ENCODE results near the gene SYNM. TPM values are rescaled to one million over a fixed set of nuclear protein-coding genes. Genes with fewer than 3 reads are reported as not detected.

Gene SYNM
- total RNA-seq, 1 experiment from 2014 or later = 2.6 TPM

DNA sequence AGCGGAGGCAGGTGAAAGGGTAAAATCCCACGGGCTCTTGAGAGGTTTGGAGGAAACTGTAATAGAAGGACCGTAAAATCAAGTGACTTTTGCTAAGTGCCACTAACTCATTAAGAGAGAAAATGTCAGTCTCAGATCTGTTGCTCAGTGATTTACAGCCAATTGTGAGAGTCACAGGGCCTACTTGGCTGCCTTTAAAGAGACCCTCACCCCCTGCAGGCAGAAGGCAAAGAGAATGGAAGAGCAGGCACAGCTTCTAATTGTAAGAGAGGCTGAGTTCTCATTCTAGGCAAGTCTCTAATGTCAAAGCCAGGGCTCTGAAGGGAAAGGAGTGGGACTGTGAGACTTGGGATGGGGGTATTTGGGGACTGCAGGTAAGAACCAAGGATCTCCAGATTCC, 9.3 kb upstream of the SYNM start:
- H3K27me3 ChIP-seq (replicated peaks; ENCODE audit: insufficient read depth, low read depth, low read length, poor library complexity) = no peaks in the 10 kb centered on the region
- TF ChIP-seq EZH2 (IDR thresholded peaks at IDR 0.05; ENCODE audit: borderline replicate concordance, low read depth, low read length, poor library complexity, severe bottlenecking) = no peak
- TF ChIP-seq, protein P1, sequence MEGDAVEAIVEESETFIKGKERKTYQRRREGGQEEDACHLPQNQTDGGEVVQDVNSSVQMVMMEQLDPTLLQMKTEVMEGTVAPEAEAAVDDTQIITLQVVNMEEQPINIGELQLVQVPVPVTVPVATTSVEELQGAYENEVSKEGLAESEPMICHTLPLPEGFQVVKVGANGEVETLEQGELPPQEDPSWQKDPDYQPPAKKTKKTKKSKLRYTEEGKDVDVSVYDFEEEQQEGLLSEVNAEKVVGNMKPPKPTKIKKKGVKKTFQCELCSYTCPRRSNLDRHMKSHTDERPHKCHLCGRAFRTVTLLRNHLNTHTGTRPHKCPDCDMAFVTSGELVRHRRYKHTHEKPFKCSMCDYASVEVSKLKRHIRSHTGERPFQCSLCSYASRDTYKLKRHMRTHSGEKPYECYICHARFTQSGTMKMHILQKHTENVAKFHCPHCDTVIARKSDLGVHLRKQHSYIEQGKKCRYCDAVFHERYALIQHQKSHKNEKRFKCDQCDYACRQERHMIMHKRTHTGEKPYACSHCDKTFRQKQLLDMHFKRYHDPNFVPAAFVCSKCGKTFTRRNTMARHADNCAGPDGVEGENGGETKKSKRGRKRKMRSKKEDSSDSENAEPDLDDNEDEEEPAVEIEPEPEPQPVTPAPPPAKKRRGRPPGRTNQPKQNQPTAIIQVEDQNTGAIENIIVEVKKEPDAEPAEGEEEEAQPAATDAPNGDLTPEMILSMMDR (conservative IDR thresholded peaks at IDR 0.05; ENCODE audit: low read depth, low read length) = no peak
- no TSS peak for BruUV-seq (replicated peaks)
- no peaks in the 10 kb centered on the region for H3K36me3 ChIP-seq (ENCODE audit: insufficient read depth, low read length, poor library complexity, severe bottlenecking)
- H3K9me3 ChIP-seq (ENCODE audit: low read depth, low read length, poor library complexity, severe bottlenecking) = no peaks in the 10 kb centered on the region
- H3K4me3 ChIP-seq (ENCODE audit: low read depth, low read length, poor library complexity, severe bottlenecking) = no peak overlapping the region
- DNase-seq (ENCODE audit: low spot score) = no peak
- H3K4me1 ChIP-seq (ENCODE audit: insufficient read depth, low read length, poor library complexity, severe bottlenecking) = no peaks in the 10 kb centered on the region
- intact Hi-C loops (cut with micrococcal nuclease; ENCODE audit: unreplicated experiment) = no loop called here
- POLR2A ChIA-PET (ENCODE audit: low non-redundant PET) = no interaction called here
- CTCF ChIA-PET = no interaction called here
- no peak overlapping the region for H3K27ac ChIP-seq (ENCODE audit: low read depth, low read length, poor library complexity, severe bottlenecking)

DNA sequence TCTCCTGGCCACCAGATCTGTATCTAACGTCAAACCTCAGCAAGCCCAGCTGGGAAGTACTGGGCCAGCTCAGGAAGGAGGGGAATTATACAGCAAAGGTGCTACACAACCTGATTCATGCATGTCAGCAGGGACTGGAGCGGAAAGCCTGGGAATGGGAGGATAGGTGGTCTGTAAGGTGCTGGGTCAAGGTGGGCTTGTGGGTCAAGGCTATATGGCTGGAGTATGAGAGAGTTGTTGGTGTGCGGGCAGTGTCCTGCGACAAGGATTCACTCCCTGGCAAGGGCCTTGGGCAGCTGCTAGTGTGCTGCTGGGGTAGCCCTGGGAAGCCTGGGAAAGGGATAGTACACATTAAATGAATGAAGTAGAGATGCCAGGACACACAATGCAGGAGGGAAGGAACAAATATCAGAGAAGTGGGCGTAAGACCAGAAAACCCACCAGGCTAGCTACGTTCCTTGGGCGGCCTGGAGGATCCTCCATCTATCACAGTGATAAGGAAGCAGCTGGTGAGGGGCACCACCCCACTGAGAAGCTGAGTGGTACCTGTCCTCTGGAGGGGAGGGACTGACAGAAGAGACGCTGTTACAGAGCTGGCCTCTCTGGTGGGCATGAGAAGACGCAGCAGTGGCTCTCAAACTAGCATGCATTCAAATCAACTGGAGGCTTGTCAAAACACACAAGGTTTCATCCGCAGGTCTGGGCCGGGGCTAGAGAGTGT, 8.5 kb upstream of the SYNM start:
- ChIA-PET POLR2A (ENCODE audit: low non-redundant PET) (no interaction called here), CTCF (no interaction called here)
- H3K4me3 ChIP-seq (ENCODE audit: low read depth, low read length, poor library complexity, severe bottlenecking) = no peak overlapping the region
- DNase-seq (ENCODE audit: low spot score) = no peak
- H3K36me3 ChIP-seq (ENCODE audit: insufficient read depth, low read length, poor library complexity, severe bottlenecking) = no peaks in the 10 kb centered on the region
- no peaks in the 10 kb centered on the region for H3K9me3 ChIP-seq (ENCODE audit: low read depth, low read length, poor library complexity, severe bottlenecking)
- no peak overlapping the region for H3K27ac ChIP-seq (ENCODE audit: low read depth, low read length, poor library complexity, severe bottlenecking)
- no peaks in the 10 kb centered on the region for H3K4me1 ChIP-seq (ENCODE audit: insufficient read depth, low read length, poor library complexity, severe bottlenecking)
- H3K27me3 ChIP-seq (replicated peaks; ENCODE audit: insufficient read depth, low read depth, low read length, poor library complexity) = no peaks in the 10 kb centered on the region
- BruUV-seq (replicated peaks) = no TSS peak
- no peak for TF ChIP-seq EZH2 (IDR thresholded peaks at IDR 0.05; ENCODE audit: borderline replicate concordance, low read depth, low read length, poor library complexity, severe bottlenecking)
- TF ChIP-seq, protein P1 (conservative IDR thresholded peaks at IDR 0.05; ENCODE audit: low read depth, low read length) = no peak
- intact Hi-C loops (cut with micrococcal nuclease; ENCODE audit: unreplicated experiment) = no loop called here

DNA sequence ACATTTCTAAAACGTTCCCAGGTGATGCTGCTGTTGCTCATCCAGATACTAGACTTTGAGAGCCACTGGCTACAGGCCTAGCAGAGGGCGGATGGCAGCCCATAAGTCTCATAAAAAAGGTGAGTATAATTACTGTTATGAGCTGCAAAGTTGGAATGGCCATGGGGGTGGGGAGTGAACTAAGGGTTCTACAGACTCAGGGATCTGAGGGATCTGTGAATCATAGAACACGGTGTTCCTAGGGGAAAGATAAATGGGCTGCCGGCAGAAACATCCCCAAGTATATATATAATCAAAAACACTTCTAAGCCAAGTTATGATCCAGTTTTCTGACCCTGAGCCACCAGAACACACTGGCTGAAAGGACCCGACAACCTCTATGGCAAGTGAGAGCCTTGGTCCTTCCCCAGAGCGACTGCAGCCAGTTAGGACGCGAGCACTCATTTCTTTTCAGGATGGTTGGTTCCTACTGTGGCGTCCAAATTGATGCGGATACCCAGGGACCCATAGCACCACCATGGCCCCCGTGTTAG, 7.9 kb upstream of the SYNM start:
- TF ChIP-seq, protein P1 (conservative IDR thresholded peaks at IDR 0.05; ENCODE audit: low read depth, low read length) = no peak
- TF ChIP-seq EZH2 (IDR thresholded peaks at IDR 0.05; ENCODE audit: borderline replicate concordance, low read depth, low read length, poor library complexity, severe bottlenecking) = no peak
- DNase-seq (ENCODE audit: low spot score) = no peak
- no peaks in the 10 kb centered on the region for H3K9me3 ChIP-seq (ENCODE audit: low read depth, low read length, poor library complexity, severe bottlenecking)
- POLR2A ChIA-PET (ENCODE audit: low non-redundant PET) = no interaction called here
- intact Hi-C loops (cut with micrococcal nuclease; ENCODE audit: unreplicated experiment) = no loop called here
- no peaks in the 10 kb centered on the region for H3K36me3 ChIP-seq (ENCODE audit: insufficient read depth, low read length, poor library complexity, severe bottlenecking)
- H3K27ac ChIP-seq (ENCODE audit: low read depth, low read length, poor library complexity, severe bottlenecking) = no peak overlapping the region
- CTCF ChIA-PET = no interaction called here
- H3K4me3 ChIP-seq (ENCODE audit: low read depth, low read length, poor library complexity, severe bottlenecking) = no peak overlapping the region
- BruUV-seq (replicated peaks) = no TSS peak
- H3K27me3 ChIP-seq (replicated peaks; ENCODE audit: insufficient read depth, low read depth, low read length, poor library complexity) = peaks cover 2% of the 10 kb centered on the region
- no peaks in the 10 kb centered on the region for H3K4me1 ChIP-seq (ENCODE audit: insufficient read depth, low read length, poor library complexity, severe bottlenecking)

Measured in A673 (cell line).